ENCODE results near the gene BIN2. TPM values are rescaled to one million over a fixed set of nuclear protein-coding genes. Genes with fewer than 3 reads are reported as not detected.
"Not testable (repeated sequence)": the region's sequence is repeated elsewhere in the genome, so short reads cannot be mapped to it uniquely, and the experiment has no call there.

The BIN2 gene
- total and polyA plus RNA-seq, 12 donors, result 0.57 to 13.2 (median 1.5) TPM

DNA sequence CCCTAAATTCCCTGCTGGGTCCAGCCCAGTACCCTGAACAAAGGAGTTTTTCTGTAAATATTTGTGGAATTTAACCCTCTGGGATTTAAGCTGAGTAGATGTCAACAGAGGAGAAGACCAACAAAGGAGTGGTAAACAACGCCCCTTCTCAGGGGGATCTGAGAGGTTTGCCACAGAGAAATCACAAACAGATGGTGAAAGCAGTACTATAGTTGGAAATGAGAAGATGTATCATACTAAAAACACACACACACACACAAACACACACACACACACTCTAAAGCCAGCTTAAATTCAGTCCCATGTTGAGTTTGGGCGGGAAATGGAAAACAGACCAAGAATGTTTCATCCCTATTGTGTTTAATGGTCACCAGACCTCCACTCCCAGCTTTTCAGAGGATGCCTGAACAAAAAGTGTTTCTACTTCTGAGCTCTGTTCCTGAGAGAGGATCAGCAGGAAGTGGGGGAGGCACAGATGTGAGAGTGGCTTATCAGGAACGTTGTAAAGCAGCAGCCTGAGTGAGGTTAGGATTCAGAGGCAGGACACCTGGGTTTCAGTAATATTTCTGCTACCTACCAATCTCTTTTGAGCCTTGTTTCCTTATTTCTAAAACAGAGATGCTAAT lies 3.2 kb downstream of the BIN2 start:
- intact Hi-C loops (cut with DNase I), result no loop called here
- H3K4me3 ChIP-seq, result peak overlapping the region in 1 of 10 donors; percentile 70
- H3K4me1 ChIP-seq, result peaks cover 0 to 69% (median 0%) of the 10 kb centered on the region in 9 donors
- peaks cover 0 to 3% (median 0%) of the 10 kb centered on the region in 9 donors for H3K36me3 ChIP-seq
- no peaks in the 10 kb centered on the region for H3K27me3 ChIP-seq
- ATAC-seq, result no peak
- WGBS, 2 donors, result 22 to 28% methylated on average over 3 of the region's 3 CpGs
- DNase-seq, result no peak
- TF ChIP-seq, protein P1, sequence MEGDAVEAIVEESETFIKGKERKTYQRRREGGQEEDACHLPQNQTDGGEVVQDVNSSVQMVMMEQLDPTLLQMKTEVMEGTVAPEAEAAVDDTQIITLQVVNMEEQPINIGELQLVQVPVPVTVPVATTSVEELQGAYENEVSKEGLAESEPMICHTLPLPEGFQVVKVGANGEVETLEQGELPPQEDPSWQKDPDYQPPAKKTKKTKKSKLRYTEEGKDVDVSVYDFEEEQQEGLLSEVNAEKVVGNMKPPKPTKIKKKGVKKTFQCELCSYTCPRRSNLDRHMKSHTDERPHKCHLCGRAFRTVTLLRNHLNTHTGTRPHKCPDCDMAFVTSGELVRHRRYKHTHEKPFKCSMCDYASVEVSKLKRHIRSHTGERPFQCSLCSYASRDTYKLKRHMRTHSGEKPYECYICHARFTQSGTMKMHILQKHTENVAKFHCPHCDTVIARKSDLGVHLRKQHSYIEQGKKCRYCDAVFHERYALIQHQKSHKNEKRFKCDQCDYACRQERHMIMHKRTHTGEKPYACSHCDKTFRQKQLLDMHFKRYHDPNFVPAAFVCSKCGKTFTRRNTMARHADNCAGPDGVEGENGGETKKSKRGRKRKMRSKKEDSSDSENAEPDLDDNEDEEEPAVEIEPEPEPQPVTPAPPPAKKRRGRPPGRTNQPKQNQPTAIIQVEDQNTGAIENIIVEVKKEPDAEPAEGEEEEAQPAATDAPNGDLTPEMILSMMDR (IDR thresholded peaks at IDR 0.05), result no peak
- no peaks in the 10 kb centered on the region for H3K9me3 ChIP-seq
- peak overlapping the region in 1 of 10 donors; percentile 99 for H3K27ac ChIP-seq

DNA sequence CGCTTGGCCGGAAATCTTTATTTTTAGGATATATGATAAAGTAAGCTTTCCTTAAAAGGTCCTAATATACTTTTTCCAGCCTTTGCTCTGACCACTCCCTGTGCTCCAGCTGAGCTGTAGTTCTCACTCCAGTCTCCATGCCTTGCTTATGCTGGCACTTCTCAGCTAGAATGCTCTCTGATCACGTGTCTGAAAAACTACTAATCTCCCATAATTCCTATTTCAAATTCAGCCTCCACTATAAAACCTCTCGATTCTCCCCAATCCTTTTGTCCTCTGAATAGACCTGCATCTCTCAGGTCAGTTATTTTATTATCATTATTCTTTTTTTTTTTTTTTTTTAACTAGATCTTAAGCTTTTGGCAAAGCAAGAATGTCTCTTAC lies 3.7 kb downstream of the BIN2 start:
- H3K27ac ChIP-seq, result peak overlapping the region in 1 of 10 donors; percentile 99
- intact Hi-C loops (cut with DNase I), result no loop called here
- H3K4me1 ChIP-seq, result peaks cover 0 to 64% (median 0%) of the 10 kb centered on the region in 9 donors
- H3K4me3 ChIP-seq, result no peak overlapping the region
- H3K9me3 ChIP-seq, result no peaks in the 10 kb centered on the region
- ATAC-seq (no peak), DNase-seq (no peak)
- no peaks in the 10 kb centered on the region for H3K27me3 ChIP-seq
- peaks cover 0 to 3% (median 0%) of the 10 kb centered on the region in 9 donors for H3K36me3 ChIP-seq
- 74 to 75% methylated on average over 4 of the region's 4 CpGs for WGBS, 2 donors
- TF ChIP-seq, protein P1 (IDR thresholded peaks at IDR 0.05), result no peak

DNA sequence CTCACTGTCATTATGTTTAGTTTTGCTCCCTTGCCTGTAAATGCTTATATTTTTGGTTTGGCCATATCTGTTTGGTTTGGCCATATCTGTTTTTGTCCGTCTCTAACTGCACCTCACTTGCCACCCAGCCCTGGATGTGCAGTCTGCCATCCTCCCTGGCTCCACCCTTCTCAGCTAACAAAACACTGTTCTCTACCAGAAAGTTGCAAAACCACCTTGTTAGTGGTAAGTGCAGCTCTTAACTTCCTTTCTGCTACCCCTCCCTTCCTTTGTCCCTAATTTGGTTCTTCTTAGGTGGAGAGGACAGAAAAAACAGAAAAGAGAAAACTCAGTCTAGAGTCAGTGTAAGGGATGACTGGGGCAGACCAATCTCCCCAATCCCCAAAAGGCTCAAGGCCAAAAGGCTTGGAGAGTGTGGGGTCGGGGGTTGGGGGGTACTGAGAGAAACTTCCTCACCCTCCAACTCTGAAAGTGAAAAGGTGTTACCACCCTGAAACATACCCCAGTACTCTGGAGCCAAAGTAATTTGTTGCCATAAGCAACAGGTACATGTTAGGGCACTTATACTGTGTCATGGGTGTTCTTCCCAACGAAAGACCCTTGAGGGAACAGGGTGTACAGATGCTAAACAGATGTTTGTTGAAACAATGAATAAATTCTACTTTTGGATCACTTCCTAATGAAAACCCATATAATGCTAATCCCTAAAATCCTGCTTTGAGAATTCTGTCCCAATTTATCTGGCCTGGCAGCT lies 5.0 kb downstream of the BIN2 start:
- peaks cover 0 to 52% (median 0%) of the 10 kb centered on the region in 9 donors for H3K4me1 ChIP-seq
- TF ChIP-seq, protein P1 (IDR thresholded peaks at IDR 0.05), result no peak
- H3K27ac ChIP-seq, result peak overlapping the region in 1 of 10 donors; percentile 99
- peak overlapping the region in 1 of 10 donors; percentile 12 for H3K4me3 ChIP-seq
- no peaks in the 10 kb centered on the region for H3K9me3 ChIP-seq
- 69 to 70% methylated on average over 3 of the region's 3 CpGs for WGBS, 2 donors
- ATAC-seq (peak in 2 of 8 donors; percentile 44 to 64), DNase-seq (no peak)
- peaks cover 0 to 10% (median 0%) of the 10 kb centered on the region in 9 donors for H3K36me3 ChIP-seq
- intact Hi-C loops (cut with DNase I), result no loop called here
- H3K27me3 ChIP-seq, result no peaks in the 10 kb centered on the region

DNA sequence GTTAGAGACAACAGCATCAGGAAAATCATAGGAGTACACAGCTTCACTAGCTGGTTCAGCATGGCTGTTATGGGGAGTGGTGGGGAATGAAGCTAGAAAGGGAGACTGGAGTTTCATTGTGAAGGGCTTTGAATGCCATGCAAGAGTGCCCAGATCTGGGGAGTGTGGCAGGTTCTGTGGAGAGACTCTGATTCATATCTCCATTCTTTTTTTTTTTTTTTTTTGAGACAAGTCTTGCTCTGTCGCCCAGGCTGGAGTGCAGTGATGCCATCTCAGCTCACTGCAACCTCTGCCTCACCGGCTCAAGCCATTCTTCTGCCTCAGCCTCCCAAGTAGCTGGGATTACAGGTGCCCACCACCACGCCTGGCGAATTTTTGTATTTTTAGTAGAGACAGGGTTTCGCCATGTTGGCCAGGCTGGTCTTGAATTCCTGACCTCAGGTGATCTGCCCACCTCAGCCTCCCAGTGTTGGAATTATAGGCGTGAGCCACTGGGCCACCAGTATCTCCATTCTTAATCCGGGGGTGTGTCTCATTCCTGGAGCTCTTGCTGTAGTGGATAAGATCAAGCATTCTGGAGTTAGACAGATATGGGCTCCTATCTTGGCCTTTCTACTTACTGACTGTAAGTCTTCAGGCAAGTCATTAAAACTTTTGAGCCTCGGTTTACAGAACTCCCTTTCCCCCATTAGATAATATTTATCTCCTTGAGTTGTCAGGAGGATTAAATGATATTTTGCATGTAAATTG lies 5.7 kb downstream of the BIN2 start:
- H3K4me1 ChIP-seq, result peaks cover 0 to 52% (median 0%) of the 10 kb centered on the region in 9 donors
- ATAC-seq; intact Hi-C loops (cut with DNase I); H3K27me3 ChIP-seq; H3K9me3 ChIP-seq; DNase-seq: not testable (repeated sequence)
- H3K36me3 ChIP-seq, result peaks cover 0 to 18% (median 0%) of the 10 kb centered on the region in 9 donors
- H3K27ac ChIP-seq, result peak overlapping the region in 1 of 10 donors; percentile 99
- peak overlapping the region in 1 of 10 donors; percentile 12 for H3K4me3 ChIP-seq
- WGBS, 2 donors, result 89 to 92% methylated on average over 8 of the region's 8 CpGs
